IPS DF 6.9 (cell line): ENCODE results near the gene ADAMTS16.

Experiments
- DNase-seq: peaks from one replicate; pipeline ENCODE4 v3.0.0-alpha.2; 2013; ENCODE audit warnings: low read depth, low spot score
- H3K27ac ChIP-seq: one replicate; pipeline ENCODE4 v1.5.1; 2013; ENCODE audit warnings: low read length, control low read depth
- H3K27me3 ChIP-seq: 2 replicates; pipeline ENCODE4 v1.6.1; 2013; ENCODE audit warnings: mild to moderate bottlenecking, low read length; ENCODE audit not compliant: control insufficient read depth, insufficient read depth
- H3K36me3 ChIP-seq: 2 replicates; pipeline ENCODE4 v1.6.1; 2013; ENCODE audit warnings: low read length; ENCODE audit not compliant: control insufficient read depth, insufficient read depth
- H3K4me1 ChIP-seq: 2 replicates; pipeline ENCODE4 v1.6.1; 2013; ENCODE audit warnings: low read length; ENCODE audit not compliant: control insufficient read depth, insufficient read depth
- H3K4me3 ChIP-seq: 2 replicates; pipeline ENCODE4 v1.5.1; 2013; ENCODE audit warnings: mild to moderate bottlenecking, low read length
- H3K9me3 ChIP-seq: 2 replicates; pipeline ENCODE4 v1.6.1; 2013; ENCODE audit warnings: low read length, inconsistent platforms; ENCODE audit not compliant: control insufficient read depth, insufficient read depth
- whole genome bisulfite sequencing: extraction: QIAGEN DNeasy Blood & Tissue Kit; methylation state at CpG from one replicate; pipeline ENCODE4 v1.1.7; 2013; ENCODE audit warnings: mixed read lengths, missing lambda C conversion rate; ENCODE audit not compliant: insufficient read length, insufficient coverage; 5-methylcytosine and 5-hydroxymethylcytosine counted together

ADAMTS16 gene

DNA sequence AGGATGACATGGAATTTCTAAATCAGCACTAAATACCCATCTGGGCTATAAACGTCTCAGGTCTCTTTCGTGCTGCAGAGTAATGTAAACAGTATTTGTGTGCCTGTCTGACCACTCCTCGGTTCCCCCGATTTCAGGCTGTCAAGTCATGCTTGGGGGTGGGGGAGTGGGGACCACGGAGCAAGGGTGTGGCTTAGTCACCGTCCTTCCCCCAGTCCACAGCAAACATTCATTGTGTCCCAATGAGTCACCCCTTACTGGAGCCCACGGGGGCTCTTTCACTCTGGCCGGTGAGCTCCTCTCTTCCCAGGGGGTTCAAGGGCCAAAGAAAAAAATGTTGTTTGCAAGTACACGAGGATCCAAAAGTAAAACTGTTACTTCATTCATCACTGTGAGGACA lies 210.0 kb downstream of the ADAMTS16 start:
- no peaks in the 10 kb centered on the region for H3K27me3 ChIP-seq
- no peak for DNase-seq
- H3K4me1 ChIP-seq = 0 out of 2 replicates have a peak, but pooled peaks cover 1% of the 10 kb centered on the region
- WGBS = no CpG with 5 or more reads among the region's 9 CpGs
- H3K4me3 ChIP-seq = no peak overlapping the region
- no peaks in the 10 kb centered on the region for H3K36me3 ChIP-seq
- H3K27ac ChIP-seq = no peak overlapping the region
- H3K9me3 ChIP-seq = no peaks in the 10 kb centered on the region

DNA sequence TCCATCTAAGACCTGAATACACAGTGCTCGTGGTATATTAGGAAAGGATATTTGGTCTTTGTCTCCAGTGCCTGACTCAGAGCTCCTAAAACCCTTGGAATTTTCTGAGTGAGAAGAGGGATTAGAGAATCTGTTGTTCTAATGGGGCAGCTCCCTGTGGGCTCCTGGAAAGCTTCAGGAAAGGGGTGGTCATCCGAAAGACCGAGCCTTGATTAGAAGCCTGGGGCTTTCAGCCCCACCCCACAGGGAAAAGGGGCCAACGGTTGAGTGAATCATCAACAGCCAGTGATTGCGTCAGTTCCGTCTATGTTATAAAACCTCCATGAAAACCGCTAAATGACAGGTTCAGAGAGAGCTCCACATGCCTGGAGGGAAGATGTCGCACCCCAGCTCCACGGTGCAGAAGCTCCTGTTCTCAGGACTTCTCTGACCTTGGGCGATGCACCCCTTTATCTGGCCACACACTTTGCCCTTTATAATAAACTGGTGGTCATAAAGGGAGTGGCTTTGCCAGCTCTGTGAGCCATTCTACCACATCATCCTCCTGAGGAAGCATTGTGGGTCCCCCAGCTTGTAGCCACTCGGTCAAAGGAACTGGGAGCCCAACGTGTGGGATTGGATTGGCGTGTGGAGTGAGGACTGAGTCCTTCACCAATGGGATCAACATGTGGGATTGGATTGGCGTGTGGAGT lies 211.3 kb downstream of the ADAMTS16 start:
- H3K27ac ChIP-seq = no peak overlapping the region
- no peak overlapping the region for H3K4me3 ChIP-seq
- no peak for DNase-seq
- H3K36me3 ChIP-seq = no peaks in the 10 kb centered on the region
- no CpG with 5 or more reads among the region's 14 CpGs for WGBS
- H3K4me1 ChIP-seq = 0 out of 2 replicates have a peak, but pooled peaks cover 1% of the 10 kb centered on the region
- H3K9me3 ChIP-seq = no peaks in the 10 kb centered on the region
- H3K27me3 ChIP-seq = no peaks in the 10 kb centered on the region

DNA sequence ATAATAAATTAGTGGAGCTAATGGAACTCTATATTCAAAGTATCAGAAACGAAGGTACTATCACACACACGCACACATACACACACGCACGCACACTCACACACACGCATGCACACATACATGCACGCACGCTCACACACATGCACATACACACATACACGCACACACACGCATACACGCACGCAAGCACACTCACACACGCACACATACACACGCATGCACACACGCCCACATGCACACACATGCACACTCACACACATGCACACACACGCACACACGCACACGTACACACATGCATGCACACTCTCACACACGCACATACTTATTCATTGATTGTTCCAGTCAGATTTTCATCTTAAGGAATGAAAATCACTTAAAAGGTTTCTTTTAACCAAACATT lies 212.5 kb downstream of the ADAMTS16 start:
- Histone ChIP-seq H3K4me1 (0 out of 2 replicates have a peak, but pooled peaks cover 1% of the 10 kb centered on the region), H3K9me3 (no peaks in the 10 kb centered on the region), H3K36me3 (no peaks in the 10 kb centered on the region), H3K4me3 (no peak overlapping the region), H3K27me3 (no peaks in the 10 kb centered on the region), H3K27ac (no peak overlapping the region)
- WGBS = 100% methylated on average over 2 of the region's 18 CpGs
- no peak for DNase-seq

DNA sequence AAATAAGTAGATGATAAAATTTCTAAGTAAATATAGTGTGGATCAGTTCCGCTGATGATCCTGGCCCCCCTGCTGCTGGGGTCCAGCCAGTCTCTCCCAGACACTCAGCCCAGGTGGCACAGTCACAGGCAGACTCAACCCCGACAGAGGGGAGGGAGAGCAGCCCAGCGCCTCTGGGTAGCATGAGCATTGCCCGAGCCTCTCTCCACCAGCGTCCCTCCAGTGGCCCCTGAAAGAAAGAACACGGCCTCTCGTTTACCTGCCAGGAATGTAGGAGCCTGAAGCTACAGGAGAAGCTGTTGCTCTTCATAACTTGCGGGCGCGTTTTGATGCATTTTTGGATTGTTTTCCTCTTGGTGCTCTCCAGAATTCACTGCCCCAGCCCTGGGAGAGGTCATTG lies 213.6 kb downstream of the ADAMTS16 start:
- H3K9me3 ChIP-seq = no peaks in the 10 kb centered on the region
- H3K4me1 ChIP-seq = 0 out of 2 replicates have a peak, but pooled peaks cover 1% of the 10 kb centered on the region
- DNase-seq = no peak
- WGBS = no CpG with 5 or more reads among the region's 10 CpGs
- H3K36me3 ChIP-seq = no peaks in the 10 kb centered on the region
- H3K4me3 ChIP-seq = no peak overlapping the region
- no peaks in the 10 kb centered on the region for H3K27me3 ChIP-seq
- no peak overlapping the region for H3K27ac ChIP-seq

DNA sequence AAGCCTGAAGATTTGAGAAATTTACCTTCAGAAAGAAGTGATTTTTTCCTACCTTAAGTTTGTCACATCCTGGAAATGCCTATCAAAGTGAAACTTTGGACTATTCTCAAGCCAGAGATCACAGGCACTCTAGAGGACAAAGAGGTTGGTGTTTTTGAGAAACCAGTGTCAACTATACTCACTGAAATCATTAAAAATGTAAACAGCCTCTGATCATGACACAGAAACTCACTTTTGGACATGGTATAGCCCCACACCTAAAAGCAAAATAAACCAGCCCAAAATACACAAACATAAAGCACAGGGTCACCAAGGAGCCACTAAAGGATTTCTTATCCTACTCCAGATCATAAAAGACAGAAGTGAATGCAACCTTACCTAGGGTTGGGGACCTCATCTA lies 216.6 kb downstream of the ADAMTS16 start:
- no peak overlapping the region for H3K27ac ChIP-seq
- no peaks in the 10 kb centered on the region for H3K36me3 ChIP-seq

DNA sequence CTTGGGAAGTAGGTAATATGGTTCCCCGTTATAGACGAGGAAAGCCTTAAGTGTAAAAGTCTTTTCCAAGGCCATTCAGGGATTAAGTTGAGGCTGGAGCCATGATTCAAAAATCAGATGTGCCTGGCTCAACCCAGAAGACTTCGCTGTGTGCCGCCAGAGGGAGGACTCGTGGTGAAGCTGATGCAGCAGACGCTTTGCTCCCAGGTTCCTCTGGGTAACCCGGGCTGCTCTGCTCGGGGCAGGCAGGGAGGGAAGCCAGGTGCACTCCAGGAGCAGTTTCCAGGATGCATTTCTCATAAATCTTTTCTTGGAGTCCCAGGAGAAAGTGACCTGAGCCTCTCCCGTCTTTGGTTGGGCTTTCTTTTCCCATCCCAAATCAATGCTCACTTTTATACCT lies 219.5 kb downstream of the ADAMTS16 start:
- no CpG with 5 or more reads among the region's 9 CpGs for WGBS
- Histone ChIP-seq H3K27me3 (no peaks in the 10 kb centered on the region), H3K4me3 (no peak overlapping the region)

More for the DNA sequence above, 216.6 kb downstream of the ADAMTS16 start:
- no peak for DNase-seq
- Histone ChIP-seq H3K9me3 (no peaks in the 10 kb centered on the region), H3K27me3 (no peaks in the 10 kb centered on the region), H3K4me3 (no peak overlapping the region), H3K4me1 (0 out of 2 replicates have a peak, but pooled peaks cover 1% of the 10 kb centered on the region)

DNA sequence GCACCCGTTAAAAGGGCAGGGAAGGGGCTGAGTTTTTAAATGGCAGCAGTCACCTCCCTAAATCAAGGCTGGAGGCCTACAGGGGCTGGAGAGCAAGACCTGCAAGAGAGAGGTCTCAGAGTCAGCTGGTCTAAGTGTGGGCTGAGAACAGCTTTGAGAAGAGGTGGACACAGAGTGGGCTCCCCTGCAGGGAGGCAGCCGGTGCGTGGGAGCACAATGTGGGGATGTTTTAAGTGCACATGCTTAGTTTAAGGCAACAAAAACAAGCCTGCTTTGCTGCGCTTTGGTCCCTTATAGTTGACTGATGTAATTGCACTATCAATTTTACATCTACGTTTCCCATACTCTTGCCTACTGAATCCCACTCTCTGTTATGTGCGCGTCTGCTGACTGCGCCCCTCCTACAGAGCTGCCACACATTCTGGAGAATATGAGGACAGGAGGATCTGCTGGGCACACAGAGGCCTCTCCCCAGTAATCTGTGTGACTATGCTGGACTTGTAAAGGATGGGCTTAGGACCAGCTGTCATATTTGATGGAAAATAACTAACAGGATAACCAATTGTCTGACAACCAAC lies 220.3 kb downstream of the ADAMTS16 start:
- Histone ChIP-seq H3K4me1 (no peaks in the 10 kb centered on the region), H3K27ac (no peak overlapping the region), H3K9me3 (no peaks in the 10 kb centered on the region), H3K27me3 (no peaks in the 10 kb centered on the region), H3K4me3 (no peak overlapping the region), H3K36me3 (no peaks in the 10 kb centered on the region)
- DNase-seq = no peak
- no CpG with 5 or more reads among the region's 8 CpGs for WGBS

More for the DNA sequence above, 219.5 kb downstream of the ADAMTS16 start:
- Histone ChIP-seq H3K9me3 (no peaks in the 10 kb centered on the region), H3K36me3 (no peaks in the 10 kb centered on the region), H3K4me1 (no peaks in the 10 kb centered on the region), H3K27ac (no peak overlapping the region)
- no peak for DNase-seq

DNA sequence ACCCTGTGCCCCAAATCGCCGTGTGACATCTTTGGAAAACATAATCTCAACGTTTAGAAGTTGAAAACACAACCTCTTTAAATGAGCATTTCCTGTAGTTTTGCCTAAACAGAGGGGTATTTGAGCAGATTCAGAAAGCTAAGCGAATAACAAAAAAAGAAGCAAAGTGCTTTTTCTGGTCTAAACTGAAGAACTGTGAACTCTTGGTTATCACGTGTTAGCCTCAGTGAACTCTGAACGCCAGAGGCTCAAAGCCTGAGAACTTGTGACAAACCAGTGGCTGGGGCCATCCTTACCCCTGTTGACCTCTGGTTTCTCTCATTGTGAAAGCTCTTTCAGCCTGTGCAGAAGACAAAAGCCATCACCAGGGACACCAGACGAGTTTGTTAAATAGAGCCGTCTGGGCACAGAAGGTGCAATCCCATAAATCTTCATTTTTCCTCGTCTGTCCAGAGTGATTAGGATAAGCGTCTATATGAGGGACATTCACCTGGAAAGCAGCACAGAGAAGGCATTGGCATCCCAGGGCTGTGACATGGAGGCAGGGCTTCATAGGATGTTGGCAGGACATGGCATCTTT lies 220.9 kb downstream of the ADAMTS16 start:
- no peaks in the 10 kb centered on the region for H3K36me3 ChIP-seq
- H3K9me3 ChIP-seq = no peaks in the 10 kb centered on the region
- no peak overlapping the region for H3K4me3 ChIP-seq
- no peaks in the 10 kb centered on the region for H3K27me3 ChIP-seq
- DNase-seq = no peak
- no peaks in the 10 kb centered on the region for H3K4me1 ChIP-seq
- WGBS = no CpG with 5 or more reads among the region's 10 CpGs
- no peak overlapping the region for H3K27ac ChIP-seq

DNA sequence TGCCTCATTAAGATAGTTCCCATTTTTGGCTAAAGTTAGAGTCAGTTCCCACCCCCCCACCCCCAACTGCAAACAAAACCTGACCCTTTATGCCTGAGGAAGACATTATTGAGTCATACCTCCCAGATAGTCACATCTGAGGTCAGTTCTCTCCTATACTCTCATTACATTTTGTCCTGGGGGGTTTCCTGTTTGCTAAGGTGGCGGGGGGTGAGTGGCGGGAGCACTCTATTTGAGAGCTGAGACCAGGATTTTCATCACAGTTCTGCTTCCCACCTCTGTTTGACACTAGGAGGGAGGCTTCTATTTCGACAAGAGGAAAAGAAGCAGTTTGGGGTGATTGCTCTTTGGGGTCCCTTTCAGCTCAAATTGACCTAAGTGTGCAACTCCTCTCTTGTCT lies 222.9 kb downstream of the ADAMTS16 start:
- no CpG with 5 or more reads among the region's 3 CpGs for WGBS
- H3K27ac ChIP-seq = no peak overlapping the region
- no peak for DNase-seq
- H3K27me3 ChIP-seq = no peaks in the 10 kb centered on the region
- no peaks in the 10 kb centered on the region for H3K9me3 ChIP-seq
- no peaks in the 10 kb centered on the region for H3K36me3 ChIP-seq
- H3K4me3 ChIP-seq = no peak overlapping the region
- H3K4me1 ChIP-seq = no peaks in the 10 kb centered on the region

DNA sequence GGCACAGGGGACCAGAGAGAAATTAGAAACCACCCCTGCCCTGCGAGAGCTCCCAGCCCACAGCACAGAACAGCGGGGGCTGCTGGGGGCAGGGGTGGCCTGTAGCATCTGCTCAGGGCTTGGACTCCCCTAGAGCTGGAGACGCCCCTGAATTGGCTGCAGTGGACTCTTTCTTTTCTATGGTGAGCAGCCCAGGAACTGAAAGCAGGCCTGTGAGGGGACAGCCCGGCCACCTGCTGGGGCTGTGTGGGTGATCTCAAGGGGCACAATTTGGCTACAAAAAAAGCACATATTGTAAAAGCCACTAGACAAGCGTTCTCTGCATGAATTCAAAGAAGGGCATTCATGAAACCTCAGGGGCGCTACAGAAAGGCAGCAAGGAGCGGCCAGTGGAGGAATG lies 224.8 kb downstream of the ADAMTS16 start:
- DNase-seq = no peak
- Histone ChIP-seq H3K27ac (no peak overlapping the region), H3K4me1 (no peaks in the 10 kb centered on the region), H3K9me3 (no peaks in the 10 kb centered on the region), H3K36me3 (no peaks in the 10 kb centered on the region), H3K27me3 (no peaks in the 10 kb centered on the region), H3K4me3 (no peak overlapping the region)
- no CpG with 5 or more reads among the region's 7 CpGs for WGBS
